ENCODE results near the gene ASTN2. TPM values are rescaled to one million over a fixed set of nuclear protein-coding genes. Genes with fewer than 3 reads are reported as not detected.
A peak's percentile ranks its signal among the peaks of the same experiment; 100 is the strongest.

The ASTN2 gene
- total and polyA plus RNA-seq, 12 donors = 1.9 to 11.1 (median 4.0) TPM

DNA sequence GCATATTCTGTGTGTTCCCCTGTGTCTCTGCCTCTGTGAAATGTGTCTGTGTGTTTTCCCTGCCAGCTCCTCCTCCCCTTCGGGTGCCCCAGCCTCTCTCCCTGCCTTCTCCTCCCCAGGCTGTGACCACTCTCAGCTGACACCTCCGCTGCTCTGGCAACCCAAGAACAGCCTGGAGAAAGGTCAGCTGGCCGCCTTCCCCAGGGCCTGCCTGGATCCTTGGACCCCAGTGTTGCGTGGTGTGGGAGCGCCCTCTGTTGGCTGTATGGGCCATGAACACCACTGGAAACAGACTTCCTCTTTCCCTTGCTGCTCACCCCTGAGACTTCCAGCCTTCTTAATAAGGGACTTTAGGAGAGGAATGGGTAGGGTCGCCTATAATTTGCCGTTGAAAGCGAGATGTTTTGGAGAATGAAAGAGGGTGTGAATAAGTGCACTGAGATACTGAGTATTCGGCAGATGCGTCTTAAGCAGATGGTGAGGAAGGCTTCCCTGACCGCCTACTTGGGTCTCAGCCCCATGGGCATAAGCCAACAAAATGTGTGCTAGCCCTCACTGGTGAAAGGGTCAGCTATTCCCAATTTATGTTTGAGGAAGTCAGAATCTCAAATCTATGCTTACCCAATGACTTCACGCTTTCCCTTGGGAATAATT lies 842.6 kb downstream of the ASTN2 start:
- peak overlapping the region in 4 of 10 donors; percentile 2 to 39 (median 12) for H3K27ac ChIP-seq
- no peak overlapping the region for H3K4me3 ChIP-seq
- H3K27me3 ChIP-seq = no peaks in the 10 kb centered on the region
- TF ChIP-seq, protein P1, sequence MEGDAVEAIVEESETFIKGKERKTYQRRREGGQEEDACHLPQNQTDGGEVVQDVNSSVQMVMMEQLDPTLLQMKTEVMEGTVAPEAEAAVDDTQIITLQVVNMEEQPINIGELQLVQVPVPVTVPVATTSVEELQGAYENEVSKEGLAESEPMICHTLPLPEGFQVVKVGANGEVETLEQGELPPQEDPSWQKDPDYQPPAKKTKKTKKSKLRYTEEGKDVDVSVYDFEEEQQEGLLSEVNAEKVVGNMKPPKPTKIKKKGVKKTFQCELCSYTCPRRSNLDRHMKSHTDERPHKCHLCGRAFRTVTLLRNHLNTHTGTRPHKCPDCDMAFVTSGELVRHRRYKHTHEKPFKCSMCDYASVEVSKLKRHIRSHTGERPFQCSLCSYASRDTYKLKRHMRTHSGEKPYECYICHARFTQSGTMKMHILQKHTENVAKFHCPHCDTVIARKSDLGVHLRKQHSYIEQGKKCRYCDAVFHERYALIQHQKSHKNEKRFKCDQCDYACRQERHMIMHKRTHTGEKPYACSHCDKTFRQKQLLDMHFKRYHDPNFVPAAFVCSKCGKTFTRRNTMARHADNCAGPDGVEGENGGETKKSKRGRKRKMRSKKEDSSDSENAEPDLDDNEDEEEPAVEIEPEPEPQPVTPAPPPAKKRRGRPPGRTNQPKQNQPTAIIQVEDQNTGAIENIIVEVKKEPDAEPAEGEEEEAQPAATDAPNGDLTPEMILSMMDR (IDR thresholded peaks at IDR 0.05) = peak; percentile 72 to 96 (median 84)
- H3K4me1 ChIP-seq = peaks cover 0 to 48% (median 38%) of the 10 kb centered on the region in 9 donors
- peak; percentile 95 to 100 (median 97) for ATAC-seq
- no peaks in the 10 kb centered on the region for H3K36me3 ChIP-seq
- intact Hi-C loops (cut with DNase I) = loop anchor here in 9 of 10 donors (1.0 to 10.0 kb wide), 19 partner anchors 73 to 981 kb away; partner anchors contain the start of gene PAPPA (in 4 of the 9)
- 24% methylated on average over 12 of the region's 12 CpGs for WGBS, 2 donors
- peak; percentile 89 to 91 for DNase-seq
- H3K9me3 ChIP-seq = no peaks in the 10 kb centered on the region

DNA sequence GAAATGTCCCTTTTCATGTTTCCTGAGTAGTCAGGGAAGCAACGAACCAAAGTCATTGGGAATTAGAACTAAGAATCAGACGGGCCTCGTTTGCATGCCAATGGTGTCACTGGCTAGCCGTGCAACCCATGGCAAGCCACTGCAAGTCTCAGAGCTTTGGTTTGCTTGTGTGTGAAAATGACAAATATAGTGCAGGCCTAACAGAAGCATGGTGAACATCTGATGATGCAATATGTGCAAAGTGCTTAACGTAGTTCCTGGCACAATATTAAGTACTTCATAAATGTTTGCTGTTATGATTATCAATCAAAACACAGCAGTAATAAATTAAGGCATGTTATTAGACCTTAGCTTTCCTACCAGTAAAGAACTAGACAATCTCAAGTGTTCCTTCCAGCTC lies 845.7 kb downstream of the ASTN2 start:
- Histone ChIP-seq H3K27ac (no peak overlapping the region), H3K4me1 (peaks cover 0 to 26% (median 19%) of the 10 kb centered on the region in 9 donors), H3K9me3 (no peaks in the 10 kb centered on the region), H3K36me3 (no peaks in the 10 kb centered on the region), H3K4me3 (no peak overlapping the region), H3K27me3 (no peaks in the 10 kb centered on the region)
- no peak for ATAC-seq
- intact Hi-C loops (cut with DNase I) = loop anchor here in 1 of 10 donors (10.0 kb wide), 2 partner anchors 414 to 974 kb away; partner anchors contain the start of gene PAPPA
- 70 to 87% methylated on average over 5 of the region's 5 CpGs for WGBS, 2 donors
- TF ChIP-seq, protein P1 (IDR thresholded peaks at IDR 0.05) = no peak
- no peak for DNase-seq

DNA sequence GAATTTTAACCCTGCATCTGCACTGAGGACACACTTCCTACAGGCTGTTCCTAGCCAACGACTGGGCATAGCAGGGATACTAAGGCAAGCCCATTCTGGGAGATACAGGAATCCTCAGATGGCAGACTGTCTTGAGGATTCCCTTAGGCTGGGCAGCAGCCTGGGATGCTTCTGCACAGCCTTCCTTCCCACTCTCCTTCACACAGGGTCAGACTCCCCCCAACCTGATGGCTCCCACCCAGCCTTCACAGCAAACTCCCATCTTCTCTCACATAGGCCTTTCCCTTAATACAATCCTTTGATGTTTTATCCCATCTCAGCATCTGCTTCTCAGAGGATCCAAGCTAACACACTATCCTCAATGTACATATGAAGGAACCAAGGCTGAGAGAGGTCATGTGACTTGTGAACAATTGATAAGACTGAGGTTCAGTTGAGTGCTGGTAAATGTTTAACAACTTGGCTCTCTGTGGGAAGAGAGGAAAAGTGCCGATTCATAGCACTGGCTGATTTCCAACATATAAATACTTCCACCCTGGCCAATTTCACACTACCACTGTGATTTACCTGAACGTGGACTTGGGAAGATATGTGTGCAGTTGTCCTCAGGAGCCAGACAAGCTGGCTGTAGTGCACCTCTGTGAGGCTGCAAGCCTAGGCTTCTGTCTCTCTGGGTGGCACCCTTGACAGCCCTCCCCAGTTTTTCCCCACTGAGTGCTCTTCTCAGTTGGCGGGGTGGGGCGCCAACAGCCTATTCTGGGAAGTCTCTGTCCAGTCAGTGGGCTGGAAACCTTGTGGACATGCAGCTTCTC lies 848.0 kb downstream of the ASTN2 start:
- Histone ChIP-seq H3K27ac (peak overlapping the region in 1 of 10 donors; percentile 7), H3K4me1 (peaks cover 0 to 15% (median 7%) of the 10 kb centered on the region in 9 donors), H3K4me3 (no peak overlapping the region), H3K9me3 (no peaks in the 10 kb centered on the region), H3K36me3 (no peaks in the 10 kb centered on the region), H3K27me3 (no peaks in the 10 kb centered on the region)
- ATAC-seq (no peak), DNase-seq (no peak)
- TF ChIP-seq, protein P1 (IDR thresholded peaks at IDR 0.05) = no peak
- 57 to 59% methylated on average over 5 of the region's 5 CpGs for WGBS, 2 donors
- intact Hi-C loops (cut with DNase I) = loop anchor here in 1 of 10 donors (10.0 kb wide), 2 partner anchors 412 to 972 kb away; partner anchors contain the start of gene PAPPA

DNA sequence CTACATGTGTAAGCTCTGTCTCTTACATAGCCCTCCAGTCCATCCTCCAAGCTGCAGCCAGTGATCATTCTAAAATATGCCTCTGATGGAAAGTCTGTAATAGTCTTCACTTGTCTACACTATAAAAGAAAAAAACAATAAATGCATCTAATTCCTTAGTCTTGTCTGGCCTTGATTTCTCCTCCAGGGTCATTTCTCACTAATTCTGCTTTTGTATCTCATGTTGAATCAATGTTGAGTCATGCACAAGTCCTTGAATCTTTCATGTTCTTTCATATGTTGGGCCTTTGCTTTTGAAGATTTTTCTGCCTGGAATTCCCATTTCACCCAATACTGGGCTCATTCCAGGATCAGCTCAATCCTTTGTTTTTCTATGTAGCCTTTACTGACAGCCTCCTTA lies 848.9 kb downstream of the ASTN2 start:
- intact Hi-C loops (cut with DNase I) = loop anchor here in 1 of 10 donors (10.0 kb wide), 2 partner anchors 411 to 971 kb away; partner anchors contain the start of gene PAPPA
- TF ChIP-seq, protein P1 (IDR thresholded peaks at IDR 0.05) = no peak
- no peak for DNase-seq
- Histone ChIP-seq H3K4me3 (no peak overlapping the region), H3K4me1 (peaks cover 0 to 9% (median 0%) of the 10 kb centered on the region in 9 donors), H3K27ac (no peak overlapping the region), H3K27me3 (no peaks in the 10 kb centered on the region), H3K9me3 (no peaks in the 10 kb centered on the region), H3K36me3 (no peaks in the 10 kb centered on the region)
- no peak for ATAC-seq
